Measurements from ENCODE around the gene CSNK2A1.
"Not testable (repeated sequence)": the region's sequence is repeated elsewhere in the genome, so short reads cannot be mapped to it uniquely, and the experiment has no call there.

CSNK2A1 gene

DNA sequence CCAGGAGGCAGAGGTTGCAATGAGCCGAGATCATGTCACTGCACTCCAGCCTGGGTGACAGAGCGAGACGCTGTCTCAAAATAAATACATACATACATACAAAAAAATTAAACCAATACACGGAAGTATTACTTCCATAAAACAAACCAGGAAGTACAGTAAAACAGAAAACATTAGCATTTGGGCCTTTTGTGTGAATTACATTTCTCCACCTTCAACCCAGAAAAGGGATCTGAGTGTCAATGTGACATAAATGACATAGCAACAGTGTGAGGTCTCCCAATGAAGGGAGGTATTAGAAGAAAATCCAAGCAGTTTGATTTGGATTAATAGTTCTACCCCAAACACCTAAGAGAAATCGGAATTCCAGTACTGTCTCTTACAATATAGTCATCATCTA lies 10.1 kb downstream of the CSNK2A1 start:
- DNase-seq (ENCODE audit: low spot score) = no peak

DNA sequence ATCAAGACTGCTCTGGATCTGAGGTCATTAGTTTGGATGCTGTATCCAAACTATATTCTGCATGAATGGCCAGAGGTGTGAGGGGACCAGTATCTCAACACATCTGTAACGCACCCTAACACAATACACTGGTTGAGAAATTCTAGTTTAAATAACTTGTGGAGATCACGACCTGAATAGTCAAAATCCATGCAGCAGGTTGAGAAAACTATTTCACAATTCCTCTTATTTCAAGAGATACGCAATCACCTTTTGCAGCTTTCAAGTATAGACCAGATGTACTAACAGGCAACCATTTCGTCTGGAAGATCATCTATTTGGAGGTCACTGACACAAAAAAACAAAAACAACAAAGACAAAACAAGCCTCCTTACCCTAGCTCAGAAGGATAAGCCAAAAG lies 11.1 kb downstream of the CSNK2A1 start:
- DNase-seq (ENCODE audit: low spot score) = no peak

DNA sequence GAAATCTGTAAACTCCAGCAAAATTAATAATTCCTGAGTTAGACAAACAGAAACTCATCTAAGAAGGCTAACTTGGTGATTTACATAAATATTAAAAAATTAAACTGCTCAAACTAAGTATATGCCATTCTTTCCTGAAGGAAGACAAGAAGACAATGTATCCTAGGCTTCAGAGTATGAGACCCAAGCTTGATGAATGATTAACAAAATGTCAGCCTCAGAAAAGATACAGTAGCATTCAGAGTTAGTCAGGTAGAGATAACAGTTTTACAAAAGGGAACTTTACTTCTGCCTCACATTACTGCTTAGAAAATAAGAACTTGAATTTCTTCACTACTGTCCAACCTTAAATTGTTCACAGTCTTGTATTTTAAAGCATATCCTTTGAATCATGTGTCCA lies 12.0 kb downstream of the CSNK2A1 start:
- no peak for DNase-seq (ENCODE audit: low spot score)

DNA sequence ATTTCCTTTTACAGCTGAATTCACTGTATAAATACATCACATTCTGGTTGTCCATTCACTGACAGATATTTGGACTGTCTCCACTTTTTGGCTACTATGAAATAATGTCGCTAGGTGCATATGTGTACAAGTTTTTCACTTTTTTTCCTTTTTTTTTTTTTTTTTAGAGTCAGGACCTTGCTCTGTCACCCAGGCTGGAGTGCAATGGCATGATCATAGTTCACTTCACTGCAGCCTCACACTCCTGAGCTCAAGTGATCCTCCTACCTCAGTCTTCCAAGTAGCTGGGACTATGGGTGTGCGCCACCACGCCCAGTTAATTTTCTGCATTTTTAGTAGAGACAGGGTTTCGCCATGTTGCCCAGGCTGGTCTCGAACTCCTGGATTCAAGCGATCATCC lies 13.3 kb downstream of the CSNK2A1 start:
- DNase-seq (ENCODE audit: low spot score) = no peak

DNA sequence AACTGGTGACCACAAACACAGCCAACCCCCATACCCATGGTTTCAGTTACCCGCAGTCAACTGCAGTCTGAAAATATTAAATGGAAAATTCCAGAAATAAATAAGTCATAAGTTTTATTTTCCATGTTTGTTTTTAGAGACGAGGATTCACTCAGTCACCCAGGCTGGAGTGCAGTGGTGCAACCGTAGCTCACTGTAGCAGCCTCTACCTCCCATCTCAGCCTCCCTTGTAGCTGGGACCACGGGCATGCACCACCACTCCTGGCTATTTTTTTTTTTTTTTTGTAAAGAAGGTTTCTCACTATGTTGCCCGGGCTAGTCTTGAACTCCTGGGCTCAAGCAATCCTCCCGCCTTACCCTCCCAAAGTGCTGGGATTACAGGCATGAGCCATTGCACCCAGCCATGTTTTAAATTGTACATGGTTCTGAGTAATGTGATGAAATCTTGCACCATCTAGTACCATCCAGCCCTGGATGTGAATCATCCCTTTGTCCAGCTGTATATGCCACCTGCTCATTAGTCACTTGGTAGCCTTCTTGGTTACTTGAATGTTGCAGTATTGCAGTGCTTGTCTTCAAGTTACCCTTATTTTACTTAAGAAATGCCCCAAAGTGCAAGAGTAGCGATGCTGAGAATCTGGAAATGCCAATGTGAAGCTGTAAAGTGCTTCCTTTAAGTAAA lies 14.5 kb downstream of the CSNK2A1 start:
- DNase-seq (ENCODE audit: low spot score) = no peak

DNA sequence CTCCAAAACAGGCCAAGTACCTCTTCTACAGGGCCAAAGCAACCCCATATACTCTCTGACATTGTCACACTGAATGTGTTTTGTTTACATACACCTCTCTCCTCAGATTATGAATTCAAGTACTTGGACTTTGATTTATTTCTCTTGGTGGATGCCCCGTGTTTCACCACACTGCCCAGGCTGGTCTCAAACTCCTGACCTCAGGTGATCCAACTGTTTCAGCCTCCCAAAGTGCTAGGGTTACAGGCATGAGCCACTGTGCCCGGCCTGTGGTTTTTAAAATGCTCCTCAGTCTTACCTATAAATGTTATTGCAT lies 16.1 kb downstream of the CSNK2A1 start:
- no peak for DNase-seq (ENCODE audit: low spot score)

DNA sequence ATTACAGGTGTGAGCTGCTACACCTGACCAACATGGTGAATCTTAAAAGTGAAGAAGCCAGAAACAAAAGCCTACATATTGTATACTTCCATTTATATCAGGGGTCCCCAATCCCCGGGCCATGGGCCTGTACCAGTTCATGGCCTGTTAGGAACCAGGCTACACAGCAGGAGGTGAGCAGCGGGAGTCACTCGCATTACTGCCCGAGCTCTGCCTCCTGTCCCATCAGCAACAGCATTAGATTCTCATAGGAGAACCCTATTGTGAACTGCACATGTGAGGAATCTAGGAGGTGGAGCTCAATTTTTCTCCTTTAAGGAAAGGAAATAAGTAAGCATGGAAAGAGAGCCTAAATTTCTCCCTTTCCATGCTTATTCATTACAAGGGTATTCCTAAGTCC lies 21.7 kb downstream of the CSNK2A1 start:
- no peak for DNase-seq (ENCODE audit: low spot score)

DNA sequence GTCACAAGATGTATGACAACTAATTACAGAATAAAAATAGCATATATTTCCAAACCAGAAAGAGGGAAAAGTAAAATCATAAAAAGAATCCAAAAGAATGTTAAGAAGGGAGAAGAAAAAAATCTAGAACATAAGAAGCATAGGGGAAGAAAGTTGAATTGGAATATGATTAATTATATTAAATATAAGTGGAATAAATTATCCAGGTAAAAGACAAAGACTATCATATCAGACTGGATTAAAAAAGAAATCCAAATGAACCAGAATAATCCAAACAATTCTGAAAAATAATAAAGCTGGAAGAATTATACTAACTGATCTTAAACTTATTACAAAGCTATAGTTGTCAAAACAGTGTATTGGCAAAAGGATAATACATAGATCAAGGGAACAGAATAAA lies 23.6 kb downstream of the CSNK2A1 start:
- DNase-seq (ENCODE audit: low spot score) = no peak

DNA sequence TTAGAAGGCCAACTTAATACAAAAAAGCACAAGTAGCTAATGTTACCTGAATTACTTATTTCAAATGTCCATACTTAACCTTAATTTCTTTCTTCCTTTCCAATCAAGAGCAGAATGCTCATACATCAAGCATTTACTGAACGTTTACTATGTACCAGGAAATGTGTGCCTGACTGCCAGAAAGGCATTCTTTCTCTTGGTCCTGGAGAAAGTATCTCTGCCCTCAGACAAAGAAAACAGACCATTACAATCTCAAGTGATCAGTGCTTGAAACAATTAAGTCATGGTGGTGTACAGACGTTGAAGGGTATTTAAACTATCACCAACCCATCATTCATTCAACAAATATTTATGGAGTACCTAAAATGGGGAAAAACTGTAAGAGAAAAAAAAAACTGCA lies 26.4 kb downstream of the CSNK2A1 start:
- DNase-seq (ENCODE audit: low spot score) = no peak

DNA sequence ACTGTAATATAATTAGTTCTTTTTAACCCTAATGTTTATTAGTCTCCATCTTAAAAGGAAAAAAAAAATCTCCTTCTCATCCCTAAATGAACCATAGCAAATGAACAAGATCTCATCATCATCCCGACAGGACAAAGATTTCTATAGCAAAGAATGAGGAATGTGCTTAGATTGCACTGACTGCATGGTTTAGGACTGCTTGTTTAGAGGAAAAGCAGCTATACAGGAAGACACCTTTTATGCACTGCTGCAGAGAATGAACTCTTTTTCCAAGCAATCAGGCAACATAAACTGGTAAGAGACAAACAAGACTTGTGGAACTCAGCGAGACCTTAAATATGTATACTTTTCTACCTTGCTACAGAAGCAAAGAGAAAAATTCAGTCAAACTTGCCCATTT lies 26.8 kb downstream of the CSNK2A1 start:
- DNase-seq (ENCODE audit: low spot score) = no peak

DNA sequence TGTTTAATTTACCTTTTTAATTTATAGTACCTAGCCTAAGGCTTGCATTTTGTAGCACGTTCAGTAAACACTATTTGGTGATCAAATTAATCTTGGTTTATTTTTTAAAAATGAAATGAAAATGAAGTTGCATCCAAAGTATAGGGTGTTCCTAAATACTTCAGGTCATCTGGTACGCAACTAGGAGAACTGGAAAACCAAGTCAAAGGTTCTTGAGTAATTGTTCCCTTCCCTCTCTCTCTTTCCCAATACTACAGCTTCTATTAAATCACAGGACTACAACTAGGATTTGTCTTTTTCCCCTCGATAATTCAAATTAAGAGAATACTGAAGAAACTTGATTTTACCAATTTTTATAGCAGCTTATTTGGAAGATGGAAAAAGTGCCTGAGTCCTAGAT lies 27.9 kb downstream of the CSNK2A1 start:
- no peak for DNase-seq (ENCODE audit: low spot score)

DNA sequence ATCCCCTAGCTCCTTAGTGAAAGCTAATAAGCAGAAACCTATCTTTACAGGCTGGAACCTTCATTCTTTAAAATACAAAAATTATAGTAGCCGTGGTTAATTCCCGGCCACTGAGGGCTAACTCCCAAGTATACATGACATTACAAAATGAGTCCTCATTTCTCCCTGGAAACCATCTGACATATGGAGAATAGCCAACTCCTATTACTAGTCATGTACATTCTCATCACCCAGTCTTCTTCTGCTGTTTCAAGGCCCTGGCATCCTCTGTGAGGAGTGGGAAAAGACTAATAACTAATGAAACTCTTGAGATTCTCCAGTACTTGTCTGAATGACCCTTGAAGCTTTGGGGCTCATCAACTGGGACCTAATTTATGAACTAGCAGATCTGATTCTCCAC lies 30.2 kb downstream of the CSNK2A1 start:
- DNase-seq (ENCODE audit: low spot score) = no peak

DNA sequence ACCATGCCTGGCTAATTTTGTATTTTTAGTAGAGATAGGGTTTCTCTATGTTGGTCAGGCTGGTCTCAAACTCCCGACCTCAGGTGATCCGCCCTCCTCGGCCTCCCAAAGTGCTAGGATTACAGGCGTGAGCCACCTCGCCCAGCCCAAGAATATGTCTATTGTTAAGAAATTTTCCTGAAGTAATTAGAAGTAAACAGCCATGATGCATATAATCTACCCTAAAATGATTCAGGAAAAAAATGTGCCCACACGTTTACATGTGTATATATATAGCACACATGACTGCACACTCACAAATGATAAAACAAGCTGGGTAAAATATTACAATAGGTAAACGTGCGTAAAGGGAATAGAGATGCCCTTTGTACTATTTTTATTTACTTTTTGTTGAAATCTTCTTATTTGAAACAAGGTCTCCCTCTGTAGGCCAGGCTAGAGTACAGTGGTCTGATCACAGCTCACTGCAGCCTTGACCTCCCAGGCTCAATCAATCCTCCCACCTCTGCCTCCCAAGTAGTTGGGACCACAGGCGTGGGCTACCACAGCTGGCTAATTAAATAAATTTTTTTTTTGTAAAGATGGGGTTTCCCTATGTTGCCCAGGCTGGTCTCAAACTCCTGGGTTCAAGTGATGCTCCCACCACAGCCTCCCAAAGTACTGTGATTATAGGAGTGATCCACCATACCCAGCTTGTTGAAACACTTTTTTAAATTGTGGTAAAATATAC lies 33.1 kb downstream of the CSNK2A1 start:
- DNase-seq (ENCODE audit: low spot score) = not testable (repeated sequence)

DNA sequence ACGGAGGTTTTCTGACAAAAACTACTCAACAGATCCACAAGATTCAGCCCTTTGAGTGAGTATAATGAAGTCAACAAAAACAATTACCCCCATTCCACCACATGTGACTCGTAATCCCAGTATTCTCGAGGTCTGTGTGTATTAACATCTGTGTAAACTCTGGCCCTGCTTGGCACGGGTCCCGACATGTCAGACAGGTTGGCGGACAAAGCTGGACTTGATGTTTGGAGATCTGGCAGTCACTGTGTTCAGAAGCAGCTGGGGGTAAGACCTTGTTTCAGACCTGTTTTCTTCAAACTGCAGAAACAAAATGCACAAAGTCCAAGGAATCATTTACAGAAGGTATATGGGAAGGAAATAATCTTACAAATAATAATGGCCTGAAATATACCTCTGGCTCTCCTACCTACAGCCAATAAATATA lies 35.2 kb downstream of the CSNK2A1 start:
- not testable (repeated sequence) for DNase-seq (ENCODE audit: low spot score)

DNA sequence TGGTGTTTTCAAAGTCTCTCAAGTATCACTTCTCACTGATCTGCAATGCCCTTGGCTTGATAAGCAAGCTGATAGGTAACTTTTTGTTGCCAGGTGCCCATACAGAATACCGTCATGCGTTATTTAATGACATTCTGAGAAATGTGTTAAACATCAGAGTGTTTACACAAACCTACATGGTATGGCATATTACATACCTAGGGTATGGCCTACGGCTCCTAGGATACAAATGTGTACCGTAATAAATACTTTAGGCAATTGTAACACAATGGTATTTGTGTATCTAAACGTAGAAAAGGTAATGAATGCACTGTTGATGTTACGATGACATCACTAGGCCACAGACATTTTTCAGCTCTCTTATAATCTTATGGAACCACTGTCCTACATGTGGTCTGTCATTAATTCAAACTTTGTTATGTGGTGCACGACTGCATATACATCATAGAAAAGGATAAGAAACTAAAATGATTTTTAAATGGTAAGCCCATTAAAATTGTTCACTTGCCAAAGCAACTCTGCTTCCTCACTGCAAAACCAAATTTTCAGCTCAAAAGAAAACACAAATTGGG lies 35.7 kb downstream of the CSNK2A1 start:
- DNase-seq (ENCODE audit: low spot score) = no peak

DNA sequence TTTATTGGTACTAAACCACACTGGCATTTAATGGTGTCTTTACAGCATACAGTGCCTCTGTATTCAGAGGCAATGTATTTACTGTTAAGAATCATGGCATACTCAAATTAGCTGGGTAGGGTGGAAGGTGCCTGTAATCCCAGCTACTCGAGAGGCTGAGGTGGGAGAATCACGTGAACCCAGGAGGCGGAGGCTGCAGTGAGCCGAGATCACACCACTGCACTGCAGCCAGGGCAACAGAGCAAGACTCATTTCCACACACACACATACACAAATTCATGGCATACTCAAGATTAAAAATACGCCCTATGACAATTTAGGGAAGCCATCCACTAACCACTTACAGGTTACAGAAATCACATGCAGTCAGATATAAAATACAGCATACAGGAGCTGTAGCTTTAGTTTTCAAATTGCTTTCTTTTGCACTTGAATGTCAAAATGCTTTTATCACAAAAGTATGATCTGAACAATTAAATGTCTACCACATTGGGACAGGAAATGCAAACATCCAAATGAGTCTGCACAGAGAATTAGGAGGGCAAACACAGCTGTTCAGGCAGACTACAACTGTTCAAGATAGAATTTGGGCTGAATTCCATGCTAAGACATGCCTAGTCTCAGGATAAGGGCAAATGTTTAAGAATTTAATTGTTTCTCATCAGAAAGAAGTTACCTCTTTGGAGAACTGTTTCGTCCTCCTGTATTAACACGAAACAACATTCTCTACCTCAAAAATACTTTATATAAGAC lies 36.4 kb downstream of the CSNK2A1 start:
- no peak for DNase-seq (ENCODE audit: low spot score)

DNA sequence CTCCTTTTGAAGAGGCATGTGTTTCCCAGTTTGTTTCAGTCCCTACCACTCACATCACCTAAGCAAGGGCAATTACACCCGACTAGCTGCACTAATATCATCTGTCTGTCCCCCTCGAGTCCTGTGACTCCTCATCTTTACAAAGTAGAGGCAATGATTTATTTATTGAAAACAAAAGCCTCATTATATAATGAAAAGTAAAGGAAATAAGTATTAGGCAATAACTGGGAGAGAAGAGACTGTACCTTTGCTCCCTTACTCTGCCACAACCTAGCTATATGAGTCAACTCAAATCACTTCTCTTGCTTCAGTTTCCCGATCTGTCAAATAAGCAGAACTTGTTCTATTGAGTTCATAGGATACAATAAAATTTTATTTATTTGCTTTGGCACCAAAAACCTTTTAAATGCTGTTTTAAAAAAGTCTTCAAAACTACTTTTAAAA lies 38.9 kb downstream of the CSNK2A1 start:
- DNase-seq (ENCODE audit: low spot score) = no peak

DNA sequence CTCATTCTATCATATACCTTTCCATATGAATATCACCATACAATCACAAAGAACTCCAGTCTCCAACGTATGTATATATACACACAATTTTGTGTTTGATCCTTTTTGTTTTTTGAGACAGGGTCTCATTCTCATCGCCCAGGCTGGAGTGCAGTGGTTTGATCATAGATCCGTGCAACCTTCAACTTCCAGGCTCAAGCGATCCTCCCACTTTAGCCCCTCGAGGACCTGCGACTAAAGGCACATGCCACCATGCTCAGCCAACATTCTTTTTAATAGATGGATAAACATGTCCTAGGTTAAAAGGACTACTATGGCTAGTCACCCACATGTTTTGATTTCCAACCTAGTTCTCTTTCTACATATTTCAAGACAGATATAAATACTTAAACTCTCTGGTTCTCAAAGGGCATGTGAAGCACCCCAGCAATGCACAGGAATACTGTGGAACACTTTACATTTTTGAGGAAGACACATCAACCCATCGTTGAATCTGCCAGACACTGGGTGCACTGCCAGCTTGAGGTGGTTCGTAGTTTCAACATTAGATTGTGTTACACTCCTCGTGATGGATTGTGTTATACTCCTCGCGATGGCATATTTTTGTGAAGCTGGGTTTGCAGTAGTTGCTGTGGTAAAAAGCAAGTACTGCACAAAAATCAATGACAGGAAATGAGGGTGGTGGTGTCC lies 40.4 kb downstream of the CSNK2A1 start:
- DNase-seq (ENCODE audit: low spot score) = no peak

DNA sequence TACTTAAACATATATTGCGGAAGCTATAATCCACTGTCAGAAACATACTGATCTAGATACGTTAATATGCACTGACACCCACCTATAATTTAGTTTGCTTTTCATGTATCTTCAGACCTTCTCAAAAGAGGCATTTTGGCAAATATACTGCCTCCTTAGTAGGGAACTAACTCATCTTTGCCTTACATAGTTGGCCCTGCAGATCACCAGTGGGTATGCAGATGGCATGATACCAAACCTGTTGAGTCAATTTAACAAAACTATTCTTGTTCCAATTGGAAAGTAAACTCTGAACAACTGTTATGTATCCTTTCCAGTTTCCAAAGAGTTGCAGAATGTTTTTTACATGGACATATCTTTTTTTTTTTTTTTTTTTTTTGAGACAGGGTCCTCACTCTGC lies 45.6 kb downstream of the CSNK2A1 start:
- no peak for DNase-seq (ENCODE audit: low spot score)

DNA sequence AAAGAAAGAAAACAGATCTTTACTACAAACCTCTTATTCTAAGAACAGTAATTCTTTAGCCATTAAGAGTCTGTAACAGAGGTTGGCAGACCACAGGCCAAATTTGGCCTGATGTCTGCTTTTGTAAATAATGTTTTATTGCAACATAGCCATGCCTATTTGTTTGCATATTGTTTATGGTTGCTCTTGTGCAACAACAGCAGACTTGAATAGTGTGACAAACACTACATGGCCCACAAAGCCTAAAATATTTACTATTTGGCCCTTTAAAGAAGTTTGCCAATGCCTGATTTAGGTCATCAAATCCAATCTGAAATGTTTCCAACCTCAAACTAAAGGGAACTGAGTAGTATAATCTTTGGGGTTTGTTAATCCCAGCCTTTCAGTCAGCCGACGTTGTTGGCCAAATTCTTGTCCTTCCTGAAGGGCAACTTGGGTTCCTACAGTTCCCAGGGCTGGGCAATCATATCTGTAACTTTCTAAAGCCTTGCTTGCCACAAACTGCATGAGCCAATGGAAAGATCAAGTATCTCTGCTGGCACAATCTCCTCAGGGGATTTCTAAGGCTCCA lies 47.4 kb downstream of the CSNK2A1 start:
- no peak for DNase-seq (ENCODE audit: low spot score)

DNA sequence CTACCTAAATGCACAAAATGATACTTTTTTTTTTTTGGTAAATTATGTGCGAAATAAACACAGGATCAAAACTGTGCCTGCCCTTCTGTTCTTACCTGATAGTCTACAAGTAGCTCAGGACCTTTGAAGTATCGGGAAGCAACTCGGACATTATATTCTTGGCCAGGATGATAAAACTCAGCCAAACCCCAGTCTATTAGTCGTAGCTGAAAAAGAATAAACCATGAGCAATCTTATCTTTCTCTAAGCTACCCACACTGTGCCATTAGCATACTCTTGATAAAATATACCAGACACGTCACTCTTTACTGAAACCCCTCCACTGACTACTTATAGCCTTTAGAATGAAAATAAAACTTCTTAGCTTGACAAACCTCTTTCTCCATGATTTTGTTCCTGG lies 51.4 kb downstream of the CSNK2A1 start:
- DNase-seq (ENCODE audit: low spot score) = no peak

DNA sequence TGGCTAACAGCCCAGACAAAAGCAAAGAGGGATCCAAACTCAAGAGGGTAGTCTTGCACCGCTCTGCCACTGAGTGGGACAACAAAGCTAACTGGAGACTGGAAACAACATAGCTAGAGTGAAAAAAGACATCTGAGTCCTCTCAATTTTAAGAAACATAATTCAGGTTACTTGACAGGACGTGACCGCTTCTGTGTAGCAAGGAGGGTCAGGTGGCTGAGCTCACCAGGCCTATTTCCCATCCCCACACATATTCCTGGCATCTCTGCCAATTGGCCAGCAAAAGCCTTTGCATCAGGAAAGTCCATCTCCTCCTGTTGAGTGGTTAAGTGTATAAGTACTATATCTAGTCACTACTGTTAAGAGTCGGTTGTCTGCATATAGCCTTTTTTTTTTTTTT lies 55.9 kb downstream of the CSNK2A1 start:
- DNase-seq (ENCODE audit: low spot score) = no peak
